HCT116 (cell line): ENCODE data around the gene CNDP2.
"Not testable (repeated sequence)": the region's sequence is repeated elsewhere in the genome, so short reads cannot be mapped to it uniquely, and the experiment has no call there.

ENCODE experiments used
- ATF3 ChIP-seq: IDR thresholded peaks from 2 replicates; pipeline ENCODE4 v1.6.1; 2012
- EZH2 ChIP-seq: fragments of 200-600 bp; sonication (generic); IDR thresholded peaks from 2 replicates; pipeline ENCODE4 v1.6.1; 2017; ENCODE audit warnings: antibody characterized with exemption, mixed run types
- MAX ChIP-seq: IDR thresholded peaks from 2 replicates; pipeline ENCODE4 v1.6.1; 2012
- POLR2A ChIP-seq: IDR thresholded peaks from 2 replicates; pipeline ENCODE4 v1.7.0; 2011; ENCODE audit warnings: borderline replicate concordance; ENCODE audit not compliant: insufficient read depth, insufficient read length; ENCODE audit errors: extremely low read depth
- SP1 ChIP-seq: IDR thresholded peaks from 2 replicates; pipeline ENCODE4 v1.6.1; 2012; ENCODE audit warnings: low read depth
- SRF ChIP-seq: IDR thresholded peaks from 2 replicates; pipeline ENCODE4 v1.6.1; 2012; ENCODE audit warnings: low read depth
- ZNF274 ChIP-seq: fragments of 200-500 bp; sonication (Bioruptor generic); IDR thresholded peaks from 2 replicates; pipeline ENCODE4 v1.6.1; 2014; ENCODE audit warnings: mild to moderate bottlenecking, low read depth, low read length, inconsistent platforms
- TF ChIP-seq, protein P1 (sequence below), 3 experiments: fragments of 200-600 bp in 1 of 3; sonication (generic) in 1 of 3; IDR thresholded peaks in 2 of 3; conservative IDR thresholded peaks in 1 of 3; 2 replicates each; pipeline ENCODE4 v1.5.1; 2012 to 2017; ENCODE audit warnings: low read depth in 2 of 3, low read length in 2 of 3, antibody characterized with exemption in 1 of 3, borderline replicate concordance in 1 of 3, control low read depth in 1 of 3, mild to moderate bottlenecking in 1 of 3, mixed read lengths in 1 of 3, mixed run types in 1 of 3, moderate library complexity in 1 of 3; ENCODE audit not compliant: insufficient read depth in 1 of 3

DNA sequence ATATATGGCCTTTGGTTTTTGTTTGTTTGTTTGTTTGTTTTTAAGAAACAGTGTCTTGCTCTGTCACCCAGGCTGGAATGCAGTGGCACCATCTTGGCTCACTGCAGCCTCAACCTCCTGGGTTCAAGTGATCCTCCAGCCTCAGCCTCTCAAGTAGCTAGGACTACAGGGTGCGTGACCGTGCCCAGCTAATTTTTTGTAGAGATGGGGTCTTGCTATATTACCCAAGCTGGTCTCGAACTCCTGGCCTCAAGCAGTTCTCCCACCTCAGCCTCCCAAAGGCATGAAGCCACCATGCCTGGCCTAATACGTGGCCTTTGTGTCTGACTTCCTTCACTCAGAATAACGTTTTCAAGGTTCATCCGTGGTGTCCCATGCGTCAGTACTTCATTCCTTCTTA, 28.8 kb downstream of the CNDP2 start:
- TF ChIP-seq ATF3, SRF, SP1, EZH2, POLR2A, MAX, ZNF274: not testable (repeated sequence)
- TF ChIP-seq, protein P1, sequence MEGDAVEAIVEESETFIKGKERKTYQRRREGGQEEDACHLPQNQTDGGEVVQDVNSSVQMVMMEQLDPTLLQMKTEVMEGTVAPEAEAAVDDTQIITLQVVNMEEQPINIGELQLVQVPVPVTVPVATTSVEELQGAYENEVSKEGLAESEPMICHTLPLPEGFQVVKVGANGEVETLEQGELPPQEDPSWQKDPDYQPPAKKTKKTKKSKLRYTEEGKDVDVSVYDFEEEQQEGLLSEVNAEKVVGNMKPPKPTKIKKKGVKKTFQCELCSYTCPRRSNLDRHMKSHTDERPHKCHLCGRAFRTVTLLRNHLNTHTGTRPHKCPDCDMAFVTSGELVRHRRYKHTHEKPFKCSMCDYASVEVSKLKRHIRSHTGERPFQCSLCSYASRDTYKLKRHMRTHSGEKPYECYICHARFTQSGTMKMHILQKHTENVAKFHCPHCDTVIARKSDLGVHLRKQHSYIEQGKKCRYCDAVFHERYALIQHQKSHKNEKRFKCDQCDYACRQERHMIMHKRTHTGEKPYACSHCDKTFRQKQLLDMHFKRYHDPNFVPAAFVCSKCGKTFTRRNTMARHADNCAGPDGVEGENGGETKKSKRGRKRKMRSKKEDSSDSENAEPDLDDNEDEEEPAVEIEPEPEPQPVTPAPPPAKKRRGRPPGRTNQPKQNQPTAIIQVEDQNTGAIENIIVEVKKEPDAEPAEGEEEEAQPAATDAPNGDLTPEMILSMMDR (IDR thresholded peaks at IDR 0.05 in 2 of 3, conservative IDR thresholded peaks at IDR 0.05 in 1 of 3; ENCODE audit: borderline replicate concordance in 1 of 3, insufficient read depth in 1 of 3, low read depth in 2 of 3, low read length in 2 of 3): not testable (repeated sequence)
